ENCODE data around the gene STT3A.

Gene STT3A

GRCh38 chr11:125649465-125650166 lies 57.0 kb downstream of the STT3A start:
- no peaks in the 10 kb centered on the region for H3K9me3 ChIP-seq (ENCODE audit: control insufficient read depth, insufficient read depth, low read length)
- peaks cover 7% of the 10 kb centered on the region; the same call in 1 of the 2 replicates for H3K36me3 ChIP-seq (ENCODE audit: control insufficient read depth, insufficient read depth, low read length)
- H3K27ac ChIP-seq (ENCODE audit: low read length), result no peak overlapping the region
- H3K27me3 ChIP-seq (ENCODE audit: control insufficient read depth, insufficient read depth, low read length), result no peaks in the 10 kb centered on the region
- no peak for DNase-seq (ENCODE audit: low read depth, low spot score)
- H3K4me3 ChIP-seq (ENCODE audit: low read length), result no peak overlapping the region
- whole genome bisulfite sequencing (ENCODE audit: insufficient coverage, insufficient read length), result no CpG with 5 or more reads among the region's 6 CpGs
- no peaks in the 10 kb centered on the region for H3K4me1 ChIP-seq (ENCODE audit: control insufficient read depth, insufficient read depth, low read length)

- no peaks in the 10 kb centered on the region; the same call in 1 of the 2 replicates for H3K36me3 ChIP-seq (ENCODE audit: control insufficient read depth, insufficient read depth, low read length)
- H3K4me3 ChIP-seq (ENCODE audit: low read length), result no peak overlapping the region
- no peaks in the 10 kb centered on the region for H3K9me3 ChIP-seq (ENCODE audit: control insufficient read depth, insufficient read depth, low read length)
- no peak overlapping the region for H3K27ac ChIP-seq (ENCODE audit: low read length)
- no peaks in the 10 kb centered on the region for H3K27me3 ChIP-seq (ENCODE audit: control insufficient read depth, insufficient read depth, low read length)
- no peaks in the 10 kb centered on the region for H3K4me1 ChIP-seq (ENCODE audit: control insufficient read depth, insufficient read depth, low read length)
- WGBS (ENCODE audit: insufficient coverage, insufficient read length), result no CpG with 5 or more reads among the region's 2 CpGs
- no peak for DNase-seq (ENCODE audit: low read depth, low spot score)
These were observed 70.0 kb downstream of the STT3A start for GRCh38 chr11:125662689-125663088.

- Histone ChIP-seq H3K27me3 (ENCODE audit: control insufficient read depth, insufficient read depth, low read length) (no peaks in the 10 kb centered on the region), H3K27ac (ENCODE audit: low read length) (no peak overlapping the region), H3K36me3 (ENCODE audit: control insufficient read depth, insufficient read depth, low read length) (no peaks in the 10 kb centered on the region; the same call in 1 of the 2 replicates), H3K4me1 (ENCODE audit: control insufficient read depth, insufficient read depth, low read length) (no peaks in the 10 kb centered on the region), H3K9me3 (ENCODE audit: control insufficient read depth, insufficient read depth, low read length) (no peaks in the 10 kb centered on the region), H3K4me3 (ENCODE audit: low read length) (no peak overlapping the region)
- DNase-seq (ENCODE audit: low read depth, low spot score), result no peak
- WGBS (ENCODE audit: insufficient coverage, insufficient read length), result no CpG with 5 or more reads among the region's 3 CpGs
These were observed 71.3 kb downstream of the STT3A start for GRCh38 chr11:125663910-125664309.

GRCh38 chr11:125667151-125667550 lies 74.5 kb downstream of the STT3A start:
- no peaks in the 10 kb centered on the region for H3K4me1 ChIP-seq (ENCODE audit: control insufficient read depth, insufficient read depth, low read length)
- H3K4me3 ChIP-seq (ENCODE audit: low read length), result no peak overlapping the region
- no peaks in the 10 kb centered on the region for H3K9me3 ChIP-seq (ENCODE audit: control insufficient read depth, insufficient read depth, low read length)
- no CpG with 5 or more reads among the region's 2 CpGs for WGBS (ENCODE audit: insufficient coverage, insufficient read length)
- H3K36me3 ChIP-seq (ENCODE audit: control insufficient read depth, insufficient read depth, low read length), result no peaks in the 10 kb centered on the region; the same call in 1 of the 2 replicates
- no peak overlapping the region for H3K27ac ChIP-seq (ENCODE audit: low read length)
- no peaks in the 10 kb centered on the region for H3K27me3 ChIP-seq (ENCODE audit: control insufficient read depth, insufficient read depth, low read length)
- DNase-seq (ENCODE audit: low read depth, low spot score), result no peak

GRCh38 chr11:125670172-125670571 lies 77.5 kb downstream of the STT3A start:
- Histone ChIP-seq H3K4me3 (ENCODE audit: low read length) (no peak overlapping the region), H3K9me3 (ENCODE audit: control insufficient read depth, insufficient read depth, low read length) (no peaks in the 10 kb centered on the region), H3K27ac (ENCODE audit: low read length) (no peak overlapping the region), H3K27me3 (ENCODE audit: control insufficient read depth, insufficient read depth, low read length) (no peaks in the 10 kb centered on the region), H3K4me1 (ENCODE audit: control insufficient read depth, insufficient read depth, low read length) (no peaks in the 10 kb centered on the region), H3K36me3 (ENCODE audit: control insufficient read depth, insufficient read depth, low read length) (no peaks in the 10 kb centered on the region)
- no CpG with 5 or more reads among the region's 1 CpG for WGBS (ENCODE audit: insufficient coverage, insufficient read length)
- DNase-seq (ENCODE audit: low read depth, low spot score), result no peak

GRCh38 chr11:125671561-125671960 lies 78.9 kb downstream of the STT3A start:
- no peaks in the 10 kb centered on the region for H3K36me3 ChIP-seq (ENCODE audit: control insufficient read depth, insufficient read depth, low read length)
- H3K4me1 ChIP-seq (ENCODE audit: control insufficient read depth, insufficient read depth, low read length), result no peaks in the 10 kb centered on the region
- no peak overlapping the region for H3K4me3 ChIP-seq (ENCODE audit: low read length)
- no peak for DNase-seq (ENCODE audit: low read depth, low spot score)
- H3K9me3 ChIP-seq (ENCODE audit: control insufficient read depth, insufficient read depth, low read length), result no peaks in the 10 kb centered on the region
- WGBS (ENCODE audit: insufficient coverage, insufficient read length), result no CpG with 5 or more reads among the region's 2 CpGs
- H3K27ac ChIP-seq (ENCODE audit: low read length), result no peak overlapping the region
- H3K27me3 ChIP-seq (ENCODE audit: control insufficient read depth, insufficient read depth, low read length), result no peaks in the 10 kb centered on the region
